NCI-H2171 (cell line): ENCODE measurements around the gene C2orf72.
"Not testable (repeated sequence)": the region's sequence is repeated elsewhere in the genome, so short reads cannot be mapped to it uniquely, and the experiment has no call there.

Experiments
- DNase-seq: peaks from one replicate; lab custom pipeline; 2025; lab: John Stamatoyannopoulos, UW

C2orf72 gene

GRCh38 chr2:231015478-231015877, 21.8 kb upstream of the C2orf72 start:
- no peak for DNase-seq

- no peak for DNase-seq
These were observed 21.4 kb upstream of the C2orf72 start for GRCh38 chr2:231015926-231016325.

- DNase-seq, result no peak
These were observed 20.6 kb upstream of the C2orf72 start for GRCh38 chr2:231016566-231017230.

- DNase-seq, result no peak
These were observed 20.1 kb upstream of the C2orf72 start for GRCh38 chr2:231017231-231017598.

- DNase-seq, result no peak
These were observed 19.1 kb upstream of the C2orf72 start for GRCh38 chr2:231018184-231018583.

GRCh38 chr2:231025059-231025458, 12.3 kb upstream of the C2orf72 start:
- DNase-seq, result not testable (repeated sequence)

- DNase-seq, result no peak
These were observed 8.4 kb upstream of the C2orf72 start for GRCh38 chr2:231028889-231029288.

GRCh38 chr2:231029563-231029962, 7.8 kb upstream of the C2orf72 start:
- no peak for DNase-seq

GRCh38 chr2:231030725-231031124, 6.6 kb upstream of the C2orf72 start:
- DNase-seq, result no peak

- no peak for DNase-seq
These were observed 4.7 kb upstream of the C2orf72 start for GRCh38 chr2:231032575-231033140.

- DNase-seq, result no peak
These were observed 3.9 kb upstream of the C2orf72 start for GRCh38 chr2:231033147-231034132.

GRCh38 chr2:231034291-231034882, 2.9 kb upstream of the C2orf72 start:
- no peak for DNase-seq

GRCh38 chr2:231036131-231036530, 1.2 kb upstream of the C2orf72 start:
- DNase-seq, result no peak

GRCh38 chr2:231036578-231037106, 681 bp upstream of the C2orf72 start:
- no peak for DNase-seq

GRCh38 chr2:231037731-231038482, 584 bp downstream of the C2orf72 start:
- no peak for DNase-seq

GRCh38 chr2:231038483-231039293, 1.4 kb downstream of the C2orf72 start:
- DNase-seq, result no peak

GRCh38 chr2:231039294-231039664, 2.0 kb downstream of the C2orf72 start:
- DNase-seq, result no peak

- no peak for DNase-seq
These were observed 2.6 kb downstream of the C2orf72 start for GRCh38 chr2:231039821-231040364.

GRCh38 chr2:231041061-231041689, 3.9 kb downstream of the C2orf72 start:
- no peak for DNase-seq

- DNase-seq, result no peak
These were observed 6.5 kb downstream of the C2orf72 start for GRCh38 chr2:231043796-231044195.
